ENCODE measurements around the gene PPIP5K2. TPM values are rescaled to one million over a fixed set of nuclear protein-coding genes. Genes with fewer than 3 reads are reported as not detected.
A peak's percentile ranks its signal among the peaks of the same experiment; 100 is the strongest.

Gene PPIP5K2
- total RNA-seq, 1 donor from 2014 or later: 103 TPM

GRCh38 chr5:103228061-103228460 lies 108.0 kb downstream of the PPIP5K2 start:
- intact Hi-C loops (cut with DNase I): no loop called here
- ATAC-seq (no peak), DNase-seq (ENCODE audit: low spot score) (no peak)

DNA sequence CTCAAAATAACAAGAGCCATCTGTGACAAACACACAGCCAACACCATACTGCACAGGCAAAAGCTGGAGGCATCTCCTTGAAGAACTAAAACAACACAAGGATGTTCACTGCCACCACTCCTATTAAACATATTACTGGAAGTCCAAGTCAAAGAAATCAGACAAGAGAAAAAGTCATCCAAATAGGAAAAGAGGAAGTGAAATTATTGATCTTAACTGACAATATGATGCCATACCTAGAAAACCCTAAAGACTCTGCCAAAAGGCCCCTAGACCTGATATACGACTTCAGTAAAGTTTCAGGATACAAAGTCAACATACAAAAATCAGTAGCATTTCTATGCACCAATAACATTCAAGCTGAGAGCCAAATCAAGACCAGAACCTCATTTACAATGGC lies 108.5 kb downstream of the PPIP5K2 start:
- ATAC-seq (no peak), DNase-seq (ENCODE audit: low spot score) (no peak)
- intact Hi-C loops (cut with DNase I): no loop called here

GRCh38 chr5:103232393-103232999 lies 112.4 kb downstream of the PPIP5K2 start:
- ATAC-seq (peak; percentile 77), DNase-seq (ENCODE audit: low spot score) (no peak)
- intact Hi-C loops (cut with DNase I): loop anchor here (10.0 kb wide), 1 partner anchor 242 kb away; no protein-coding TSS in a partner anchor

DNA sequence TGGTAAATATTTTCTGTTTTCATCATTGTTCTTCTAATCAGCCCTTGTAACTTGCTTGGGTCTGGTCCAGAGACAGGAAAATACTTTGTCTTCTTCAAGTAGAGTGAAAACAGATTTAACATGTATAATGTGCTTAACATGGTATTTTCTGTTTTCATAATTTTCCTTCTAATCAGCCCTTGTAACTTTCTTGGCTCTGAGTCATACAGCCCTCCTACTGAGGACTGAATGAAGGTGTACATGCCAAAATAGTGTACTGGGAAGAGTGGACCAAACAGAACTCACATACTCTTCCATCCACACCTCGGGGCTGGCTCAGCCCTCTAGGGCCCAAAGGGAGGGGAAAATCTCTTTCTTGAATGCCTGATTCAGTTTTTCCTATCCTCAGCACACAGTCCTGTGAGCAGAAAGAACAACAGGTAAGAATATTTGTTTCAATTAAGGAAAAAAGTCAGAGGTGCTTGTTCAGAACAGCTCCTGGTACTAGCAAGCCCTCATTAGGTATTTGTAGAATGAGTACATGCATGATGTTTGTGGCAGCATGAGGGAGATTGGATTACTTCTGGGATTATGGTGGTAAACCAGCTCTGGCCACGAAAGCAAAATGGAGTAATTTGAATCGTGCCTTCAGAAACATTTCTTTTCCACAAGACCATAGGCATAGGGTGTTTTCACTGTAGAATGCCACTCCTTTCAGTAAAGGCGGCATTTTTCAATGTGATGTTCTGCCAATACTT lies 114.3 kb downstream of the PPIP5K2 start:
- intact Hi-C loops (cut with DNase I): loop anchor here (10.0 kb wide), 1 partner anchor 240 kb away; no protein-coding TSS in a partner anchor
- ATAC-seq: no peak
- DNase-seq (ENCODE audit: low spot score): no peak

- ATAC-seq (no peak), DNase-seq (ENCODE audit: low spot score) (no peak)
- intact Hi-C loops (cut with DNase I): loop anchor here (10.0 kb wide), 1 partner anchor 239 kb away; no protein-coding TSS in a partner anchor
Observed at GRCh38 chr5:103235891-103236290, 115.8 kb downstream of the PPIP5K2 start.

DNA sequence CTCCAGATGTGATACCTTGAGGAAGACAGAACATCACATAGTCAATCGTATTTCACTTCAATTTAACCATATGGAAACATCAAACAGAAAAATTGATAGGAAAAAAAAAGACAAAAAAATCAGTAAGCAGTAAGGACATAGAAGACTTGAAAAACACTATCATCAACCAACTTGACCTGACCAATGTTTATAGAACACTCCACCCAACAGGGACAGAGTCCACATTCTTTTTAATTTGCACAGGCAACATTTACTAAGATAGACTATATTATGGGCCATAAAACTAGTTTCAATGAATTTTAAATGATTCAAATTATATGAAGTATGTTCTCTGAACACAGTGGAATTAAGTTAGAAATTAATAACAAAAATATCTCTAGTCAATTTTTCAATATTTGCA lies 117.7 kb downstream of the PPIP5K2 start:
- intact Hi-C loops (cut with DNase I): loop anchor here (10.0 kb wide), 1 partner anchor 237 kb away; no protein-coding TSS in a partner anchor

DNA sequence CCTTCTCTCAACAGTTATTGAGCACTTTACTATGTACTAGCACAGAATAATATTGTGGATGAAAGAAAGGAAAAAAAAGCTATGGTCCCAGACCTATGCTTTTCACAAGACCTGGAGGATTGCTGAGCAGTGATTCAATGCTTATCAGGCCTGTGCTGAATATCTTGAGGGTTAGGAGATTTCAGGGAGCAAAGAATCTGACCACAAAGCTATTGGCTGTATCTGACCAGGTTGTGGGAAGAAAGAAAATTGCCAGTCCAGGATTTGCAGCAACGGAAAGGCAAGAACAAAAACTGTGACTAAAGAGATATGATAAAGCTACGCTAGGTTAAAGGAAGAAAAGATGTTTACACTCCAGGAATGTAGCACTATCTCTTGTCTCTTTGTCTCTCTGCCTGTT lies 123.6 kb downstream of the PPIP5K2 start:
- intact Hi-C loops (cut with DNase I): no loop called here
- DNase-seq (ENCODE audit: low spot score) (no peak), ATAC-seq (no peak)

More for the DNA sequence above, 117.7 kb downstream of the PPIP5K2 start:
- no peak for ATAC-seq
- DNase-seq (ENCODE audit: low spot score): no peak

DNA sequence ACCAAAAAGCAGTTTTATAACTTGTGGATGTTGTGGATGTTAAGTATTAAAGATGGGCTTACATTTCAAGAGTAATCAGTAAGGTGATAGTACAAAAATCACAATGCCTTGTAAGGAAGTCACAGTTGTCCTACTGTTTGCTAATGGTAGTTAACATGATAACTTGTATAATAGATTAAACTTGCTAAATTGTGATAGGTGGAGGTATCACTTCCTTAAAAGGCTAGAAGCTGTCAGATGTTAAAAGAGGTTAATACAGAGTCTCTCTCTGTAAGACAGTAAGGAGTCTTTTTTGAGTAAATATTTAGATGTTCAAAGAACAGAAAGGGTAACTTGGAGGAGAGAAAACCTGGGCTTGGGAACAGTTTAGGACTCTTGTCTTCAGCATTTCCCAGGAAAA lies 124.3 kb downstream of the PPIP5K2 start:
- no peak for ATAC-seq
- DNase-seq (ENCODE audit: low spot score): no peak
- intact Hi-C loops (cut with DNase I): no loop called here

GRCh38 chr5:103245761-103246160 lies 125.7 kb downstream of the PPIP5K2 start:
- ATAC-seq (no peak), DNase-seq (ENCODE audit: low spot score) (no peak)
- intact Hi-C loops (cut with DNase I): no loop called here

- intact Hi-C loops (cut with DNase I): no loop called here
- ATAC-seq: no peak
- no peak for DNase-seq (ENCODE audit: low spot score)
Observed at GRCh38 chr5:103247118-103247517, 127.0 kb downstream of the PPIP5K2 start.

DNA sequence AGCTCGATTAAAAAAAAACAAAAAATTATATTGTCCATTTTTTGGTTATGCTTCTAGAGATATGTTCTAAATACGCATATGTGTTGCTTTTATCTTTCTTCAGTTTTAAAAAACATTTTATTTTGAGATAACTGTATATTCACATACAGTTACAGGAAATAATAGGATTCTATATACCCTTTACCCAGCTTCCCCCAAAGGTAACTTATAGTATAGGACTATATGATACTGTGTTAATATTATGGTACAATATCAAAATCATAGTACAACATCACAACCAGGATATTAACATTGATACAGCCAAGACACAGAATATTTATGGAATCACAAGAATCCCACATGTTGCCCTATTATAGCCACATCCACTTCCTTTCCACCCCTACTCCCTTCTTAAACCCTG lies 129.0 kb downstream of the PPIP5K2 start:
- intact Hi-C loops (cut with DNase I): no loop called here
- ATAC-seq (no peak), DNase-seq (ENCODE audit: low spot score) (no peak)

DNA sequence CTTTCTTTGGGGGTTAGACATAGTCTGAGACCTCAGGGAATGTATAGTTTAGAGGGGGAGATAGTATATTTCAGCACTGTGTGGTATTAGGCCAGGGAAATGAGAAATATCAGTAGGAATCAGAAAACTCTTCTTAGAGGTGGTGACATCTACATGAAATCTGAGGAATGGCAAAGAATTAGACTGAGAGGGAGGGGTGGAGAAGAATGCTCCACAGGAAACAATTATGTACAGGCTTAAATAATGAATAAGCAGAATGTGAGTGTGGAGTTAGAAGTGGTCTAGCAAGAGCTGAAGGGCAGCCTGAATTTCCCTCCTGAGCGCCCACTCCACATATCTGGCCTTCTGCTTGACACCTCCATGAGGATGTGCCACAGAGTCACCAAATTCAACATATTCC lies 134.8 kb downstream of the PPIP5K2 start:
- no peak for DNase-seq (ENCODE audit: low spot score)
- no peak for ATAC-seq
- intact Hi-C loops (cut with DNase I): no loop called here

- DNase-seq (ENCODE audit: low spot score): no peak
- no peak for ATAC-seq
- intact Hi-C loops (cut with DNase I): no loop called here
Observed at GRCh38 chr5:103255691-103256090, 135.6 kb downstream of the PPIP5K2 start.

DNA sequence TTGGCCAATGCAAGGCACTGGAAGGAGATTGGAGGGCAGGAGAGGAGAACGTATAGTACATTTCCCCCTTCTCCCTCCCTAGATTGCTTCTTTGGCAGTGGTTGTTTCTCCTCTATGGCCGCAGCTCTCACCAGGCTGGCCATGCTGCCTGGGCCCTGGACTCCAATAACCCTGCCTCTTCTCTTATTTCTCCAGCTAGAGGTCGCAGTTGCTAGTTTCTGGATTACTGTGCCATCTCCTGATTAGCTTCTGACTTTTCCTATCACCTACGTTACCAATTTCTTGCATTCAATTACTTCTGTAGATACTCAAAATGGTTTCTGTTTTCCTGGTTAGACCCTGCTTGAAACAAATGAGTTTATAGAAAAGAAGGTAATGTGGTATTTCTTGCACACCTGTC lies 136.1 kb downstream of the PPIP5K2 start:
- DNase-seq (ENCODE audit: low spot score) (no peak), ATAC-seq (no peak)
- intact Hi-C loops (cut with DNase I): no loop called here

GRCh38 chr5:103258368-103258956 lies 138.4 kb downstream of the PPIP5K2 start, which contains the start of gene MACIR:
TSS of gene MACIR (plus strand) at chr5:103258763. CDS start at chr5:103275920, 17,157 bp downstream.
- intact Hi-C loops (cut with DNase I): no loop called here
- peak; percentile 97 for DNase-seq (ENCODE audit: low spot score)
- peak; percentile 99 for ATAC-seq

DNA sequence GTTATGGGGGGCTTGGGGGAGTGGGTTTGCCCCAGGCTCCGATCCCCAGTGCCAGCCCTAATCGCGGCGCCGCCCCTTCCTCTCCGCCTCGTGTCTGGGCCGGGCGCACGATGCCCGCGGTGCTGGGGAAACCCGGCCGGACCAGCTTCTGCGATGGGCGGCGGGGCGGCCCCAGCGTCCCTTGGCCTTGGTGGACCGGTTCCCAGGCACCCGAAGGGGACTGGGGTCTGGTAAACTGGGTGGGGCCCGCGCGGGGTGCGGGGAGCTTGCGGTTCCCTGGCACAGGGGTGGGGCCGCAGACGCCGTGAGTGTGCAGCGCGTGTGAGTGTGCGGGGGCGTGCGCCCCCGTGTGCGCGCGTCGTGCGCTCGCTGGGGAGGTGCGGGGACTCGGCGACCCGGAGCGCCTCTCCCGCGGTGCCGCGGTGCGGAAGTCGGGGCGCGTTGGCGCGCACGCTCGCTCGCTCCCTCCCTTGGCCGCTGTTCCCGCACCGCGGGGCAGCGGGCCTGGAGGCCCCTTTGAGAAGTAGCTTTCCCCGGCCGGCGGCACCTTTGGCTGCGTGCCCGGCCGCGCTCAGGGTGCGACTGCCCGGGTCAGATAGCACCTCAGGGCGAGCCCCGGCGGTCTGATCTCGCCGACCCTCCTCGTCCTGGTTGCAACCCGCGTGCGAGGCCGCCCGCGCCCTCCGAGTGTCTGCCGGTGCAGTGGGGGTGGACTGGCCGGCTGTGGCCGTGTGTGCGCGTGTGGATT lies 139.0 kb downstream of the PPIP5K2 start:
- DNase-seq (ENCODE audit: low spot score) (peak; percentile 75), ATAC-seq (peak; percentile 25)
- intact Hi-C loops (cut with DNase I): no loop called here

DNA sequence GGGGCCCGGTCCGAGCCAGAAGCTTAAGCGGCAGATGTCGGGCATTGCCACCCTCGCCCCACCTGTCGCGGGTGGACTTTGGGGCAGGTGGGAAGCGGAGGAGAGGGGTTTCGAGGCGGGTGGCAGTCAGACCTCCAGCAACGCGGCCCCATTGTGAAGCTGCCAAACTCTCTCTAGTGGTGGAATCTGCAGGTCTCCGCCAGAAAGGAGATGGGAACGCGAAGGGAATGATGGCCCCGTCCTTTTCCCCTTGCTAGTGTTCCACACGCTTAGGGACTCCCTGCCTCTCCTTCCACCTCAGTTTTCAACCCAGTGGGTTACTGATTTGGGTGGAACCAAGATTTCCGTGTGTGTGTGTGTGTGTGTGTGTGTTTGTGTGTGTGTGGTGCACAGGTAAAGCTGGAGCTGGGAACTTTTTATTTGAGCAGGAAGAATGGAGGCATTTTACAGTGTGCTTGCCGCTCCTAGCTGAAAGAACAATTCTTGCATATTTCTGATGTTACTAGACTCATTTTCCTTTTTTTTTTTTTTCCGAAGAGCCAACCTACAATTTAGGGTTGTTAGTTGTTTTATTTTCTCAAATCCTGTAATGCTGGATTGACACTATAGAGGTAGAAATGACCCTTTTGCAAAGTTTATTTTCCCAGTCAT lies 139.7 kb downstream of the PPIP5K2 start:
- intact Hi-C loops (cut with DNase I): no loop called here
- no peak for ATAC-seq
- no peak for DNase-seq (ENCODE audit: low spot score)

GRCh38 chr5:103260951-103261350 lies 140.8 kb downstream of the PPIP5K2 start:
- DNase-seq (ENCODE audit: low spot score) (no peak), ATAC-seq (no peak)
- intact Hi-C loops (cut with DNase I): no loop called here
